ENCODE measurements around the gene CTXND1. TPM values are rescaled to one million over a fixed set of nuclear protein-coding genes. Genes with fewer than 3 reads are reported as not detected.

CTXND1 gene
- total RNA-seq, 1 experiment from 2014 or later: not detected

DNA sequence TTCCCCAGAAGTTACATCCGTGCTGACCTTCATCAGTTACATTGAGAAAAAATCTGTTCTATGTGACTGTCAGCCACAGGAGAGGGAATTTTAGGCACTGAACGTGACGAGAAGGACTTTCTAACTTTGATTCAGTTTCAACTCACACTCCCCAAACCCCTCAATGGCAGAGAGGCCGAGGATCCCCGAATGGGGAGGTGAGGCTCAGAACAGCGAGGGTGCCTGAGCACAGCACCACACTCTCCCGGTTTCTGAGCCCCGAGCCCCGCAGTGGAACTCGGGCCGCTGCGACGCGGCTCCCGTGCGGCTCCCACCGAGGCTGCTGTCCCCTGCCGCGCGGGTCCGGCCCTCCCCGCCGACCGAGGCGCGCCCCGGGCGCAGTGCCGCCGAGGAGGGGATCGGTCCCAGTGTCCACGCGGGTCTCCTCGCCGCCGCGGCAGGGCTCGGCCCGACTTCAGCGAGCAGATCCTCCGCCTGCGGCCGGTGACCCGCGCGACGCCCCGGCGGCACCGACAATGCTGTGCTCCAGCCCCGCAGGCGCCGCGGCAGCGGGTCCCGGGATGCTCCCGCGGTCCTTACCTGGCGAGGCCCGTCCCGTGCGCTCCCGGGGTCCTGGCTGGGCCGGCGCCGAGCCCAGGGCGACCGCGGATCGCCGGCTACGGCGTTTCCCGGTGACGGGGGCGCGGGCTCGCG, 439 bp downstream of the CTXND1 start:
- no peak overlapping the region for H2BK12ac ChIP-seq (ENCODE audit: insufficient read length, low read depth, low read length)
- H3K27ac ChIP-seq (ENCODE audit: insufficient read length, low read depth, low read length): no peak overlapping the region
- no peak overlapping the region for H4K8ac ChIP-seq (replicated peaks; ENCODE audit: insufficient read length, low read depth, low read length)
- H2BK120ac ChIP-seq (ENCODE audit: low read depth, low read length, poor library complexity, severe bottlenecking): no peak overlapping the region
- H4K20me1 ChIP-seq (ENCODE audit: control insufficient read depth, insufficient read depth, insufficient read length): no peaks in the 10 kb centered on the region
- no peak overlapping the region for H2BK15ac ChIP-seq (ENCODE audit: low read depth, low read length)
- H3K23ac ChIP-seq (ENCODE audit: insufficient read length, low read depth, low read length): no peak overlapping the region
- H3K9me3 Mint-ChIP-seq: no peaks in the 10 kb centered on the region; a peak in 2 of 5 replicates
- no peak overlapping the region for H3K56ac ChIP-seq (ENCODE audit: insufficient read length, low read depth, low read length)
- no peaks in the 10 kb centered on the region for H3K79me2 ChIP-seq (ENCODE audit: insufficient read depth, low read length)
- H3K27me3 ChIP-seq (ENCODE audit: insufficient read depth, low read length): peaks cover 17% of the 10 kb centered on the region; the same call in 1 of the 2 replicates
- no peak overlapping the region for H3K27ac Mint-ChIP-seq
- peak overlapping the region; percentile 56 to 78 for H3K4me3 Mint-ChIP-seq
- DNase-seq: peak; percentile 38
- no peaks in the 10 kb centered on the region for H3K4me1 ChIP-seq (ENCODE audit: insufficient read depth, low read length)
- H3K18ac ChIP-seq (ENCODE audit: insufficient read length, low read depth, low read length): no peak overlapping the region
- no peaks in the 10 kb centered on the region for H3K79me1 ChIP-seq (ENCODE audit: insufficient read depth, low read depth, low read length, poor library complexity, severe bottlenecking)
- no peak overlapping the region for H2AFZ ChIP-seq (ENCODE audit: low read length)
- no peak overlapping the region for H3K4ac ChIP-seq (ENCODE audit: low read depth, low read length)
- H3K36me3 Mint-ChIP-seq (ENCODE audit: insufficient read depth in 1 of 3, low read depth in 3 of 3): no peaks in the 10 kb centered on the region
- no peak overlapping the region for H4K5ac ChIP-seq (ENCODE audit: insufficient read length, low read depth, low read length)
- H4K91ac ChIP-seq (ENCODE audit: insufficient read length, low read depth, low read length): no peak overlapping the region
- peaks cover 10 to 17% of the 10 kb centered on the region in 2 experiments; a peak in 3 of 4 replicates for H3K4me1 Mint-ChIP-seq
- H3K9me3 ChIP-seq (ENCODE audit: control insufficient read depth, low read depth, low read length): no peaks in the 10 kb centered on the region
- peaks cover 87% of the 10 kb centered on the region for H3K27me3 Mint-ChIP-seq (ENCODE audit: low read depth)
- peak overlapping the region; percentile 32 for H3K4me2 ChIP-seq (ENCODE audit: insufficient read depth, insufficient read length, low read length)
- no peak overlapping the region for H2AK5ac ChIP-seq (ENCODE audit: insufficient read length, low read length)
- no peak overlapping the region for H2BK20ac ChIP-seq (ENCODE audit: low read depth, low read length, poor library complexity, severe bottlenecking)
- no peak overlapping the region for H2BK5ac ChIP-seq (ENCODE audit: insufficient read length, low read length)
- no peaks in the 10 kb centered on the region for H3K23me2 ChIP-seq (ENCODE audit: insufficient read length, low read depth, low read length, poor library complexity, severe bottlenecking)
- H3K14ac ChIP-seq (ENCODE audit: insufficient read depth, low read length): no peak overlapping the region
- no peak overlapping the region for H3K9ac ChIP-seq (ENCODE audit: extremely low read depth, insufficient read length, low read length)
- TF ChIP-seq, protein P1, sequence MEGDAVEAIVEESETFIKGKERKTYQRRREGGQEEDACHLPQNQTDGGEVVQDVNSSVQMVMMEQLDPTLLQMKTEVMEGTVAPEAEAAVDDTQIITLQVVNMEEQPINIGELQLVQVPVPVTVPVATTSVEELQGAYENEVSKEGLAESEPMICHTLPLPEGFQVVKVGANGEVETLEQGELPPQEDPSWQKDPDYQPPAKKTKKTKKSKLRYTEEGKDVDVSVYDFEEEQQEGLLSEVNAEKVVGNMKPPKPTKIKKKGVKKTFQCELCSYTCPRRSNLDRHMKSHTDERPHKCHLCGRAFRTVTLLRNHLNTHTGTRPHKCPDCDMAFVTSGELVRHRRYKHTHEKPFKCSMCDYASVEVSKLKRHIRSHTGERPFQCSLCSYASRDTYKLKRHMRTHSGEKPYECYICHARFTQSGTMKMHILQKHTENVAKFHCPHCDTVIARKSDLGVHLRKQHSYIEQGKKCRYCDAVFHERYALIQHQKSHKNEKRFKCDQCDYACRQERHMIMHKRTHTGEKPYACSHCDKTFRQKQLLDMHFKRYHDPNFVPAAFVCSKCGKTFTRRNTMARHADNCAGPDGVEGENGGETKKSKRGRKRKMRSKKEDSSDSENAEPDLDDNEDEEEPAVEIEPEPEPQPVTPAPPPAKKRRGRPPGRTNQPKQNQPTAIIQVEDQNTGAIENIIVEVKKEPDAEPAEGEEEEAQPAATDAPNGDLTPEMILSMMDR (conservative IDR thresholded peaks at IDR 0.05): no peak
- H3T11ph ChIP-seq (ENCODE audit: low read length): no peak overlapping the region
- no CpG with 5 or more reads among the region's 79 CpGs for WGBS (ENCODE audit: extremely low coverage, insufficient read length, low lambda C conversion rate)
